SK-N-SH (cell line): ENCODE measurements around the gene ALDH3A2.

Source experiments
- EP300 ChIP-seq, 2 experiments: IDR thresholded peaks; 2 replicates each; pipeline versions ENCODE4 v1.4.0 to v1.6.1; 2012; ENCODE audit warnings: borderline replicate concordance in 1 of 2, low read depth in 1 of 2, low read length in 1 of 2
- GATA2 ChIP-seq: sonication (generic); formaldehyde crosslinking; IDR thresholded peaks from 2 replicates; pipeline ENCODE4 v1.5.0; 2020; ENCODE audit warnings: mild to moderate bottlenecking, missing genetic modification reagents
- RAD21 ChIP-seq: IDR thresholded peaks from 2 replicates; pipeline ENCODE4 v1.6.1; 2012; ENCODE audit warnings: mild to moderate bottlenecking, low read length
- USF1 ChIP-seq: IDR thresholded peaks from 2 replicates; pipeline ENCODE4 v1.4.0; 2012; ENCODE audit warnings: low read depth, borderline replicate concordance

DNA sequence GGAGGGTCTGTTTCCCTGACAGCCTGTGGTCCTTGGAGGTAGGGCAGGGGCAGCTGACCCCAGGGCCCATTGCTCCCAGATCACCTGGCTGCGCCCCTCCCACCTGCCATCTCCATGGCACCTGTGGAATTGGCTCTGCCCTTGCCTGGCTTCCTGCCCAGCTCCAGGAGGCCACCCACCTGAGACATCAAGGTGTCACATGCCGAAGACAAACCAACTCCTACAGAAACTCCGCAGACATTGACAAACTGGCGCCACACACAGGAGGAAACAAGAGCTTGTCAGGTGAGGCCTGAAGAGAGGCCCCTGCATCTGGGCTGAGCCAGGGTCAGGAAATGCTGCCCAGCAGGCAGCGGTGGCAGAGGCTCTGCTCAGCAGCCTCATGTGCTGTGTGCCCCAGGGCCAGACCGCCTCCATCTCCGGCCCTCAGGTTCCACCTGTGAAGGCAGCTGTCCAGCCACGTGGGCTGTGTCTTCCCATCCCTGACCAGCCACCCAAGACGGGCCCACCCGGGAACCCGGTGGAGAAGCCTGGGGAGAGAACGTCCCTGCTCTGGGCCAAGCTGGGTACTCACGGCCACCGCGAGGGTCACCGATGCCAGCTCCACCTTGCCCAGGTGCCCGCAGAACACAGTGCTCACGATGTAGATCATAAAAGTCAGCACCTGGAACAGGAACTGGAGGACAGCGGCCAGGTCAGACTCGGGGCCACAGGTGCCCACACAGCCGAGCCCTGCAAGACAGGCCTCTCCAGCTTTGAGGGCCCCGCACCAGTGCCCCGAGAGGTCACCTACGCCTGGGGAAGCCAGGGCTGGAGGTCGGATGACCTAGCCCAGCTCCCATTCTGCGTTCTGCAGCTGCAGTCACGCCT lies 66.2 kb downstream of the ALDH3A2 start:
- TF ChIP-seq RAD21: no peak
- no peak for TF ChIP-seq GATA2
- no peak for TF ChIP-seq USF1
- TF ChIP-seq EP300 (IDR thresholded peaks at IDR 0.05; ENCODE audit: borderline replicate concordance in 1 of 2, low read depth in 1 of 2, low read length in 1 of 2): no peak
